NCI-H526 treated with DMSO at 0.1 percent for 48 hours (cell line): ENCODE data around the gene ADM.

Experiments
- DNase-seq: peaks from one replicate; lab custom pipeline; 2025; lab: John Stamatoyannopoulos, UW

The ADM gene

DNA sequence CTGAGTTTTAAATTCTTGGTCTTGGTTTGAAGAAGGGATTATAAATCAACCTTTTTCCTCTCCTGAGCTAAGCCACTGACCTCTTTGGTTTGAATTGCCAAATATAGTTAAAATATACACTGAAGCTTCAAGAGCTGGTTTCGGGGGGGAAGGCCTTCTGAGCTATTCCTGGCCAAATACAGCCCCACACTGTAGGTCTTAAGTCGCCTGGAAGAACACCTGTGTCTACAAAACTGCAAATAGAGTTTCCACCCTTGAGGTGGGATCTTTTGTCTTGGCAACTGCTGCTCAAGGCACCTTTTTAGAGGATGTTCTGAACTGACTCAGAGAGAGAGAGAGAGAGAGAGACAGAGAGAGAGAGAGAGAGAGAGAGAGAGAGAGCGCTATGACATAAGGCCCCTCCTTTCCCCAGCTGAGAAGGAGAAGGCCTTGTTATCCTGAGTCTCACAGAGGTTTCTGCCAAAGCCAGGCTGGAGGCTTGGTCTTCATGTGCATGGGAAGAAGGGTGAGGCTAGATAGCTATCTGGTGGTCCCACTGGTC lies 5.5 kb downstream of the ADM start:
- DNase-seq: no peak

DNA sequence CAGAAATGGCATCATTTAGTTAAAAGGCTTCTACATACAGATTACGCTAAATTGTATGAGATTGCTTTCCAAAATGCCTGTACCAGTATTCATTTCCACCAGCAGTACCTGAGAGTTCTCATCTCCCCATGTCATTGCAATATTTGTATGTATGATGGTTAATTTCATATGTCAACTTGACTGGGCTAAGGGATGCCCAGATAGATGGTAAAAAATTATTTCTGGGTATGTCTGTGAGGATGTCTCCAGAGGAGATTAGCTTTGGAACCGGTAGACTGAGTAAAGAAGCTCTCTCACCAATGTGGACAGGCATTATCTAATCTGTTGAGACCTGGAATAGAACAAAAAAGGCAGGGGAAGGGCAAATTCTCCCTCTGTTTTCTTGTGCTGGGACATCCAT lies 6.9 kb downstream of the ADM start:
- DNase-seq: no peak

DNA sequence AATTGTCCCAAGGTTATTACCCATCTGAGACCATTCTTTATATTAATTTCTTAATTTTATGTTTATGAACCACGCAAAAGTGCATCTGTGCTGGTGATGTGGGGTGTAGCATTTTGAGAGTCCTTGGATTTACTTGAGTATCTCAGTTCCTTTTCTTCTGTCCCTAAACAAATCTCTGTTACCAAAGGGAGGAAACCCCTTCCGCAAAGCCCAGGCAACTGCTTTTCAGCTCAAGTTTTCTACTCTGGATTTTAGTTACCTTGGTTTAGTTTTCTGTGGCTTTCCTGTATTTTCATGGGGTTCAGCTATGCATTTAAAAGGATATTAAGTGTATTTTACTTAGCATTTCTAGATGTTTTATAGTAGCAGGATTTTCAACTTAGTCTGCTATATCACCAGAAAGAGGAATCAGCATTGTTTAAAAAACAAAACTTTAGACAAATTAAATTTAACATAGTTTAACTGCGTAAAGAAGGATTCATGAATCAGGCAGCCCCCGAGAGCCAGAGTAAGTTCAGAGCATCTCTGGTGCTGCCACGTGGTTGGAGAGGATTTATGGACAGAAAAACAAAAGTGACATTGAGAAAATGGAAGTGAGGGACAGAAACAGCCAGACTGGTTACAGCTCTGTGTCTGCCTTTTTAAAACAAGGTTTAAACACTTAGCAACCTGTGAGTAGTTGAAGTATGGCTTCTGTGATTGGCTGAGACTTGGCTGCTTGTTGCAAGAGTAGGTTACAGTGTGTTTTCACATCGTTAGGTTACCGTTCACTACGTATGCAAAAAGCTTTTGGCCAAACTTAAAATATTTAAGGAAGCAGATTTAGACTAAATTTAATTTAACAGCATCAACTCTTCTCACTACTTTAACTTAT lies 9.6 kb downstream of the ADM start:
- DNase-seq: peak; percentile 71

DNA sequence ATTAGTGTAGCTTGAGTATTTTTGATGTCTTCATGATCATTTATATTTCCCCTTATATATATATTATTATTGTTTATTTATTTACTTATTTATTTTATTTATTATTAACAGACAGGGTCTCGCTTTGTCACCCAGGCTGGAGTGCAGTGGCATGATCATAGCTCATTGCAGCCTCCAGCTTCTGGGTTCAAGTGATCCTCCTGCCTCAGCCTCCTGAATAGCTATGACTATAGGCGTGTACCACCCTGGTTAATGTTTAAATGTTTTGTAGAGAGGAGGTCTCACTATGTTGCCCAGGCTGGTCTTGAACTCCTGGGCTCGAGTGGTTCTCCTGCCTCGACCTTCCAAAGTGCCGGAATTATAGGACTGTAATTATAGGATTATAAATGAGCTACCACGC lies 10.2 kb downstream of the ADM start:
- DNase-seq: no peak

DNA sequence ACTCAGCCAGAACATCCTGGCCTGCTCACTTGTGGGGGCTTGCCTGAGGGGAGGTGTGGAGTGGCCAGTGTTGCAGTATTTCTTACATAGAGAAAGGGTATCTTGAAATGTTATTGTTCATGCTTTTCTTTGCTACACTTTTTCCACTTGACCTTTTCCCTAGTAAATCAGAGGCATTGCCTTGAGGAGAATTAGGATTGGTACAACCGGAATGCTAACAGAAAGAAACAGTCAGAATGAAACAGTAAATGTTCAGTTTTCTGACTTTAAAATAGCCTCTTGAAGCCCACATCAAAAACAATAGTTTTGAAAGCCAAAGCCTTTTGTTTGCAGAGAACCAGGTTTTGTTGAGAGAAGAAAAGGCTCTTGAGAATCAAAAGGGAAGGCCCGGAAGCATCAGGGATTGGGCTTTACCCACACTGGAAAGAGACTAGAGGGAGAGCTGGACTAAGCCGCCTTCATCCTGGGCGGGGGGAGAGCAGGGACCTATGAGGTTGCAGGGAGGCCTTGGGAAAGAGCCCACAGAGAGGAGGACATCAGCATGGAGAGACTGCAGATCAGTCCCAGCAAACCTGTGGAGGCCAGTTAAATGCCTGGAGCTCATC lies 12.4 kb downstream of the ADM start:
- DNase-seq: no peak

- no peak for DNase-seq
These were observed 13.1 kb downstream of the ADM start for GRCh38 chr11:10317776-10318526.

DNA sequence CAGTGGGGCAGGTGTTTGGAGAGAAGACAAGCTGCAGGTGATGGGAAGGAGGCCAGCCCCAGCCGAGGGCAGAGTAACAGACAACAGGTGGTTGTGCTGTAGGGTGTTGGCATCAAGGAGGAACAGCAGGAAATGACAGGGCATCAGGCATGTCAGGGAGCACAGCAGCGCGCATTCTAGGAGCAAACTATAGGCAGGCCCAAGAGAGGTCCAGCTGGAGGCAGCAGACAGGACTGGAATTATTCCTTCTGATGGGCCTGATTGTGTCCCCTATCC lies 13.6 kb downstream of the ADM start:
- no peak for DNase-seq

DNA sequence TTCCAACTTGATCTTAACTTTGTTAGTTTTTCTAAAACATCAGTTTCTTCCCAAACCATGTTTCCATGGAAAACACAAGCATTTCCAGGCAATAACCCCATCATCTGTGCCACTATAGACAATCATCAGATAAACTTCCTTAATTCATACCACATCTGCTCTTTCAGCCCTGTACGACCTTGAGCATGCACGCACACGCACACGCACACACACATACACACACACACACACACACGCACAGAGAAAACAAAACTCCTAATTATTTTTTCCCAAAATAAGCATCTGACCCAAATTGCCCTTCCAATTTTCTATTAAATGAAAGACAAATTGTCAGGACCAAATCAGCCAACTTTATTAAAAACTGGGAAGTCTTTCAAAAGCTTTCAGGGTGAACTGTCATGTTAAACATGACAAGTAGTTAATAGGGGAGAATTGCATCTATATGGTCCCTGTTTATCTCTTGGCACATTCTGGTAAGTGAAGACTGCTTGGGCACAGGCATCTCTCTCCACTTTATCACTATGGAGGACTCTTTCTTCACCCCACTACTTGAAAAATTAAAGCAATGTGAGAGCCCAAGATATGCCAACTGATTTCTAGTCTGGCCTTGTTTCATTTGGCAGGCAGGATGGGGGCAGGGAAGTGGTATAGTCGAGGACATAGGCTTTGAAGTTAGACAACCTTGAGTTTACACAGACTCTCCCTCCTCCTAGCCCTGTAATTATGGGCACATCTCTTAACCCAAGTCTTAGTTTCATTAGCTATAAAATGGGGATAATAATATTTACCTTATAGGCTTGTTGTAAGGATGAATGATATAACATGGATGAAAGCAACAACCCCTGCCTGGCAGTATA lies 15.1 kb downstream of the ADM start:
- no peak for DNase-seq

DNA sequence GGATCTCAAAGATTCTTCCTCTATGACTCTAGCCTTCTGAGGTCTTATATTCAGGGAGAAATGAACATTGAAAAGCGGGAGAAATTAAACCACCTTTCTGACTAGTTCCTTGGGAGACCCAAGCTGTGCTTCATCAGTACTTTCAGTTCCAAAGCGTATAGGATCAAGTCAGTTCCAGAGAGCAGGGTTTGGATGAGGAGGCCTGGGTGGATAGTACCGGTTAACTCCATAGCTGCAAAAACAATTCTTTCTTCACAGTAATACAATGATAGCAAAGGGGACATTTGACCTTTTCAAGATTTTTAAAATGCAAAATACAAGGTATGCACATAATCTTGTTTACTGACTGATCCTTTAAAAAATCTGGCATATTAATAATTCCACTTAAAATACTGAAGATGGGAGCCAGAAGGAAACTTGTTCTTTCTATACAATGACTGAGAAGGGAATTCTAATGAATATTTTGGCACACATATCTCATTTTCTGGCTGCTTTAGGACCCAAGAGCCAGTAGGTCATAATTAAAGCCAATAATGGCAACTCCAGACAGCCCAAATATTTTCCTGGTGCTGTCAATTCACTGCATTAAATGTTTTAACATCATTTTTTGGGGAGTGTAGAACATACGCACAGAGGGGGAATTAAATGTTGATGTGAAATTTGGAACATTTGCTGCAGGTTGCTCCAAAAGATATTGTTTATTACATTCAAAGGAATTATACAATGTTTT lies 16.0 kb downstream of the ADM start:
- DNase-seq: no peak

GRCh38 chr11:10322401-10322800 lies 17.5 kb downstream of the ADM start:
- DNase-seq: no peak

GRCh38 chr11:10322830-10323792 lies 18.2 kb downstream of the ADM start:
- DNase-seq: peak; percentile 15

DNA sequence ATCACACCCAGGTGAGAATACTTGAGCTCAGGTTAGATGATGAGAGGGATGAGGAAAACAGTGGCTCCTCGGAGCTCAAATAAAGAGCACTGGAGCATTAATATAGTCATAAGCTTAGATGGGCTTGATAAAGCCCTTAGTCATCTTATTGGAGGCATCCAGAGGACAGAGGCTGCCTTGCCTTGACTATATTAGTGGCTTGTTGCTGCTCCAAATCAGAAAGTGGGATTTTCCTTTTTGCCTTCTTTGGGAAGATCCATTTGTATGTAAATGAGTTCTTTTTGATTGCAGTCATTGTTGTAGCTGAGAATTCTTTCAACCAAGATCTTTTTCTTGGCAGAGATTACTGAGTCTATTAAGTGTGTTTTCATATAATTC lies 18.9 kb downstream of the ADM start:
- no peak for DNase-seq

GRCh38 chr11:10324474-10324873 lies 19.6 kb downstream of the ADM start:
- DNase-seq: no peak

- no peak for DNase-seq
These were observed 20.6 kb downstream of the ADM start for GRCh38 chr11:10325277-10326011.

DNA sequence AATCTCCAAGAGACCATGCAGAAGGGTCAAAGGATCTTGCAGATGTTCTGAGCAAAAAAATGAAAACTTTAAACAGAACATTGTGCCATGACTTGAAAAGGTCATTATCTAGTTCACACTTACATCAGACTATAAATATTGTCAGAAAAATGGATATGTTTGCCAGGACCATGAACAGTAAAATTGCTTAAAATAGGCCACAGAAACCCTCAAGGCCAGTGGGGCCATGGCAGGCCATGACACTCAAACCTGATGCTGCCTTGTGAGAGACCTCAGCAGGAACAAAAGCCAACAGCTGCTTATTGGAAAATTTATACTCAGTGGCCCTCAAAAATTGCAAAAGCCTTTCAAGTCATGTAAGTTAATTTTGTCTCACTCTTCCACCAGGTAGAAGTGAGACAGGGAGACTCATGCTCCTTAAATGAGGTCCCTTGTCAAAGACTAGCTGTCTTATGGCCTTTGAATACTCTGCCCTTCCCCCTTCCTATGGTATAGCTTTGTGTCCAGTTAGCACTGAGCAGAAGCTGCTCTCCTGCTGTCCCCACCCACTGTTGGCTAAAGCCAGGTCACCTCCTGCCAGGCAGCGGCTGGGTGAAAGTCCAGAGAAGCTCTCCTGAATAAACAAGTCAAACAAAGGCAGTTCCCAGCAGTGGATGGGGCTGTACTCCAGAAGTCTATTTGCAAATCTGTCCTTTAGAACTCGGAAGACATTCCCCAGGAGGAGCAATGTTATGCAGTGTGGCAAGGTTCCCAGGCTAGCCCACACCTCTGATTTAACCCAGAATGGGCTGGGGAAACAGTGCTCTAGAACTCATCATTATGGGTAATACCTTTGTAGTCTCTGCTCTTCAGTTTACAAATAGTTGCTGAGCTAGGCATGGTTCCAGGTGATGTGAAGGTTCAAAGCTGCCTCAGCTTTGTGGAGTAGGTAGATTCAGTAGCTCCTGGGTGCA lies 21.4 kb downstream of the ADM start:
- DNase-seq: no peak

GRCh38 chr11:10327254-10327653 lies 22.4 kb downstream of the ADM start:
- no peak for DNase-seq

DNA sequence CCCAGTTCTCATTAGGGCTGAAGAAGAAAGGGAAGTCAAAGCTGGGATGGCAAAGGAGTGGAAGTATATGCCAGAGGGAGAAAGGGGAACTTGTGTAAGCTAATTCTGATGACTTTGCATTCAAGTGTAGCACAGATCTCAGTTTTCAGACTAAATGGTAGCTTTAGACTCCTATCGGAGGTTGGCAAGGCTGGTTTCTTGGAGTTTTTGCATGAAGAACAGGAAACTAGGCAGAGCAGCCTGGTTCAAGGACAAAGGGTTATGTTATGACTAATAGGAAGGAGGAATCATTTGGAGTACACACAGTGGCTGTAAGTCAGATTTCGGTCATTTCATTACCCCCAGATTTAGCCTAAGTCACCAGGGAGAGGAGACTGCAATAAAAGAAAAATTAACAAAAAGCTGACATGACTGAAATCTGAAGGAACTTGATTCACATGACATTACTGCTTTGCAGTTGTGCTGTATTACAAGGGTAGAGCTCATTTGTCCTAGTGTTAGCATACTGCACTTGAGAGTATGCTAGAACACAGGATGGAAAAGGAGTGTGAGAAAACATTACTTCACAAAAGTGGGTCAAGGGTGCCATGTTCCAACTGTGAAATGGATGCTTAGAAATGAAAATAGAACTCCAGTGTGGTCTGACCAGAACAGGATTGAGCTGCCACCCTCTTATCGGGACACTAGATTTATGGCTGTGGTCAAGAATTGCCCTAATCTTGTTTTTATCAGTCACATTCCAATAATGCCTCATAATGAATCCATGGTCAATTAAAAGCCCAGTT lies 23.6 kb downstream of the ADM start:
- no peak for DNase-seq

DNA sequence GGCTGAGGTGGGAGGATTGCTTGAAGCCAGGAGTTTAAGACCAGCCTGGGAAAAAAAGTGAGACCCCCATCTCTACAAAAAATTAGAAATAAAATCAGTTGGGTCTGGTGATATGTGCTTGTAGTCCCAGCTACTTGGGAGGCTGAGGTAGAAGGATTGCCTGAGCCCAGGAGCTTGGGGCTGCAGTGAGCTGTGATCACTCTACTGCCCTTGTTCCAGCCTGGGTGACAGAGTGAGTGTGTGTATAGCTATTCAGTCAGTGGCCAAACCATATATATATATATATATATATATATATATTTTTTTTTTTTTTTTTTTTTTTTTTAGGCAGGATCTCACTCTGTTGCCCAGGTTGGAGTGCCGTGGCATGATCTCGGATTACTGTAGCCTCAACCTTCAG lies 24.5 kb downstream of the ADM start:
- DNase-seq: no peak
